Iris pigment epithelial cell (primary cell): ENCODE results near the gene HSPE1.
"Not testable (repeated sequence)": the region's sequence is repeated elsewhere in the genome, so short reads cannot be mapped to it uniquely, and the experiment has no call there.

Experiments used
- DNase-seq: peaks from one replicate; pipeline ENCODE4 v3.0.0-alpha.2; 2011; ENCODE audit warnings: low read depth

The HSPE1 gene

DNA sequence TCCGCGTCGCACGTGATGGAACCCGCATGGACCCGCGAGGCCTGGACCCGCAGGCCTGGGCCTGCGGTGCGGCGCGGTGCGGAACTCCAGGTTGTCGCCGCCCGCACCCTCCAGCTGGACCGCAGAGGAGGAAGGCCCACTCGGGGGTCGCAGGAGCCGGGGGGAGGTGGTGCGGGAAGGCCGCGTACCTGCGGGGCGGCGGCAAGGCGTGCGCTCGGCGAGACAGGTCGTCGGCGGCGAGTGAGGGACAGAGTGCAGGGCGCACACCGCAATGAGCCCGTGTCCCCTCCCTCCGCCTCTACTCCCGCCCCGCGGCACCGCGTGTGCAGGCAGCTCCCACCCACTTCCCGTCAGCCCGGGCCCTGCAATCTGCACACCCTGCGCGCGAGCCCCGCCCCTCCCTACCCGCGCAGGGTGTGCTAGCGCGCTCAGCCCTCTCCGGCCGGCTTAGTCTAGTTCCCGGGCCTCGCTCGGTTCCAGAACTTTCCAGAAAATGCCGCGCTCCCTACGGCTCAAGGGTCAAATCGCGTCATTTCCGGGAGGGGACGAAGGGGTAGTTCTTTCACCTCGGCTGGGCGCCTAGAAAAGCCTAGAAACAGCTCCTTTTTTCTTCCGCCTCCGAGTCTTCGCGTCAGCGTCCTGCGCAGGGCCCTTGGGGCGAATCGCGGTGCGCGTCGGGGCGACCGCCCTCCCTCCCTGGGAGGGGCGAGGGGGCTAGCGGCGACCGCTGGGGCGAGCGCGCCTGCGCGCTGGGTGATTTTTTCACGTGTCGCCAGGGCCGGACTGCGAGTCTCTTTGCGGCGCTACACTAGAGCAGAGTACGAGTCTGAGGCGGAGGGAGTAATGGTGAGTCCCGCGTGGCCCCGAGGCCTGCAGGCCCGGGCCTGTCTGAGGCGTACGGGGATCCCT is at the start of gene HSPE1, which contains the start of gene HSPD1:
Gene HSPE1 (plus strand): TSS at position 786 of the 909 bp plus-strand sequence. CDS start 58 bp downstream, at position 844.
Gene HSPD1 (minus strand): TSS at position 247 of the 909 bp plus-strand sequence. CDS start 992 bp downstream, outside the sequence.
- peak; percentile 99 for DNase-seq

GRCh38 chr2:197450465-197450864 is 49.7 kb upstream of the HSPE1 start:
- DNase-seq: no peak

DNA sequence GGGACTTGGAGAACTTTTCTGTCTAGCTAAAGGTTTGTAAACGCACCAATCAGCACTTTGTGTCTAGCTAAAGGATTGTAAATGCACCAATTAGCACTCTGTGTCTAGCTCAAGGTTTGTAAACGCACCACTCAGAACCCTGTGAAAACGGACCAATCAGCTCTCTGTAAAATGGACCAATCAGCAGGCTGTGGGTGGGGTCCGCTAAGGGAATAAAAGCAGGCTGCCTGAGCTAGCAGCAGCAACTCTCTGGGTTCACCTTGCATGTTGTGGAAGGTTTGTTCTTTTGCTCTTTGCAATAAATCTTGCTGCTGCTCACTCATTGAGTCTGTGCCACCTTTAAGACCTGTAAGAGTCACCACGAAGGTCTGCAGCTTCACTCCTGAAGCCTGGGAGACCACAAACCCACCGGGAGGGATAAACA is 49.2 kb upstream of the HSPE1 start:
- DNase-seq: not testable (repeated sequence)

GRCh38 chr2:197452754-197453122 is 47.4 kb upstream of the HSPE1 start:
- no peak for DNase-seq

DNA sequence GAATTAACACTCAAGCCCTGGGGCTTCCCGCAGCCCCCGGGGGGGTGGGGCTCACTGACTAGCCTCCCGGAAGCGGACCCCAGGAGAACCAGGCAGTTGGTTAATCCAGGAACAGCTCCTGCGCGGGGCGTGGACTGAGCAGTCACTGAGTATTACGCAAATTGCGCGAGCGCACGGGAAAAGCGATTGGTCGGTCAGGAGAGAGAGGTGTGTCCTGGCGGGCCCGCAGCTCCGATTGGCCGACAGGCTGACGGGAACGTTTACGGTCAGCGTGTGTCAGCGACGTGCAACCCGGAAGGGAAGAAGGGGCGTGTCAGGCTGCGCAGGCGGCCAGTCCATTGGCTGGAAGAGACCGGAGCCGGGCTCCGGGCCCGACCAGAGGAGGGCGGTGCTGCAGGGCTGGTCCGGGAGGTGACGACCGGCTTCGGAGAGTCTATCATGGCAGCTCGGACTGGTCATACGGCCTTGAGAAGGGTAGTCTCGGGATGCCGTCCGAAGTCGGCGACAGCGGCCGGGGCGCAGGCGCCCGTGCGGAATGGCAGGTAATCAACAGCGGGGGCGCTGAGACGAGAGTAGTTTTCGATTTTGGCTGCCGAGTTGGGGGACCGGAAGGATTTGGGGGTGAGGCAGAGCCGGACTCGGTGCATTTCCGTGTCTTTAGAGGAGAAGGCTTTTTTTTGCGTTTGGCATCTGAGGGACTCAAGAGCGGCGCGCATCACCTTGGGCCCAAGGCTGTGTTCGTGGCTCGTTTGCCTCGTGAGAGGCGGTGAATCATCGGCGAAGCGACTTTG is 46.9 kb upstream of the HSPE1 start, which contains the start of gene COQ10B:
Gene COQ10B (plus strand): TSS at position 430 of the 791 bp plus-strand sequence. CDS start 9 bp downstream, at position 439.
- DNase-seq: peak; percentile 100

GRCh38 chr2:197453914-197454398 is 46.2 kb upstream of the HSPE1 start:
- DNase-seq: peak; percentile 96

- no peak for DNase-seq
These were observed 45.3 kb upstream of the HSPE1 start for GRCh38 chr2:197454923-197455322.

DNA sequence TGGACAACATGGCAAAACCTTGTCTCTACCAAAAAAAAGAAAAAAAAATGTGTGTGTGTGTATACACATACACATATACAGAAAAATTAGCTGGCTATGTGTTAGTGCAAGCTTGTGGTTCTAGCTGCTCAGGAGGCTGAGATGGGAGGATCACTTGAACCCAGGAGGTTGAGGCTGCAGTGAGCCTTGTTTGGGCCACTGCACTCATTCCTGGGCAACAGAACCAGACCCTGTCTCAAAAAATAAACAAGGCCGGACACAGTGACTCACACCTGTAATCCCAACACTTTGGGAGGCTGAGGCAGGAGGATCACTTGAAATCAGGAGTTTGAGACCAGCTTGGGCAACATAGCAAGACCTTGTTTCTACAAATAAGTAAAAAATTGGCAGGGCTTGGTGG is 44.8 kb upstream of the HSPE1 start:
- DNase-seq: no peak

DNA sequence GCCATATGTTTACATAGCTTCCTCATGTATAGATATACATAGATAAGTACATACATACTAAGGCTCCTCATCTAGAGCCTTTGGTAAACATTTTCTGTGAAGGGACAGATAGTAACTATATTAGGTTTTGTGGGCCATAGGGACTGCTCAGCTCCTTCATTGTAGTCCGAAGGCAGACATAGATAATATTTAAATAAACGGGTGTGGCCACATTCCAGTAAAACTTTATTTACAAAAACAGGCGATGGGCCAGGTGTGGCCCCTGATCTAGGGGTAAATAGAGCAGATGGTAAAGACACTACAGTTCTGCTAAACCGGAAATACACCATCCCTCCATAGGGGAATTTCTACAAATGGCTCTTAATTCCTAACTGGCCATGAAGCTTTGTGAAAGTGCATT is 39.5 kb upstream of the HSPE1 start:
- DNase-seq: no peak

DNA sequence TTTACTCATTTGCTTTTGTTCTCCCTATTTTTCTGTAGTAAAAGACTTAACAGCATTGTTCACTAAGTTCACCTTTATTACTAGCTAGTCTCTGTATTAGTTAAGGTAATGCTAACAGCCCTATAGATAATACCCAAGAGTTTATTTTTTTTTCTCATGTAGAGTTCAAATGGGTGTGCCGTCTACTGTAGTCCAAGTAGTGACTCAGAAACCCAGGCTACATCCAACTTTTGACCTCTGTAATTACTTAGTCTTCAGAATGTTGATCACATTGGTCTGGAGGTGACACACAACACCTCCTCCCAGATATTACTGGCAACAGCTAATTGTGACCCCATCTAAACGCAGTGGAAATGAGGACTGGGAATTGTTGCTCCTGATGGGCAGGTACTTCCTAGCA is 39.1 kb upstream of the HSPE1 start:
- DNase-seq: peak; percentile 52

DNA sequence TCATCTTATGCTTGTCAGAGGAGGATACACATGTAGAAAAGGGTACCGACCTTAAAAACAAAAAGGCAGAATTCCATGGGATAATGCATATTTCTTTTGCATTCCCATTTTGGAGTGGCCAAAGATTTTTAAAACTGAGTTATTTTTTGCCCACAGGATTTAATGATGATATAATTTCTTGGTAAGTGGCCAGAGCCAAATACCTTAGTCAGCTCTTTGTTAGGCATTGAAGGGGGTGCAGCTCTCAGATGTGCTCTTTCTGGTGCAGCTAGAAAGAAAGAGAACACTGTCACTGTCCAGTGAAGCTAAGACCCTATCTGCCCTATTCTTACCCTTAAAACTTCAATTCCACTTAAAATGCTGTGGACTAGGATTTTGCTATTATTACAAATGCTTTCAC is 36.0 kb upstream of the HSPE1 start:
- DNase-seq: peak; percentile 43

- DNase-seq: no peak
These were observed 28.0 kb upstream of the HSPE1 start for GRCh38 chr2:197472166-197472565.

DNA sequence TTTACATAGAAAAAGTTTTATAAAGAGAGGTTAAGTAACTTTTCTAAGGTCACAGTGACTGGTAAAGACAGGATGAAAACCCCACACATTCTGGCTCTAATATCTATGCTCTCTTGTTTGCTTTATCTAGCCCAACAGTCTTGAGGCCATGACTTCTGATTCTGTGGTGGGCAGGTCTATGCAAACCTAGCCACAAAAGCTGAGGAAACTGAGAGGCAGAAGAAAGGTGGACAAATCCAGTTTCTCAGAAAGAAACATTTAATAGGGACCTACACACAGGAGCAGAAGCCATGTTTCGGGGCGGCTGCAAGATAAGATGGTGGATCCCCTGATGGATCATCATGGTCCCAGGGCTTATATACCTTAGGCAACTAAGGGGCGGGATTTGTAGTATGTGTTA is 22.4 kb upstream of the HSPE1 start:
- no peak for DNase-seq

GRCh38 chr2:197480165-197481036 is 19.8 kb upstream of the HSPE1 start:
- DNase-seq: no peak

- DNase-seq: not testable (repeated sequence)
These were observed 15.9 kb upstream of the HSPE1 start for GRCh38 chr2:197484248-197484647.

GRCh38 chr2:197486175-197486574 is 14.0 kb upstream of the HSPE1 start:
- DNase-seq: no peak

- no peak for DNase-seq
These were observed 12.8 kb upstream of the HSPE1 start for GRCh38 chr2:197487385-197487784.

DNA sequence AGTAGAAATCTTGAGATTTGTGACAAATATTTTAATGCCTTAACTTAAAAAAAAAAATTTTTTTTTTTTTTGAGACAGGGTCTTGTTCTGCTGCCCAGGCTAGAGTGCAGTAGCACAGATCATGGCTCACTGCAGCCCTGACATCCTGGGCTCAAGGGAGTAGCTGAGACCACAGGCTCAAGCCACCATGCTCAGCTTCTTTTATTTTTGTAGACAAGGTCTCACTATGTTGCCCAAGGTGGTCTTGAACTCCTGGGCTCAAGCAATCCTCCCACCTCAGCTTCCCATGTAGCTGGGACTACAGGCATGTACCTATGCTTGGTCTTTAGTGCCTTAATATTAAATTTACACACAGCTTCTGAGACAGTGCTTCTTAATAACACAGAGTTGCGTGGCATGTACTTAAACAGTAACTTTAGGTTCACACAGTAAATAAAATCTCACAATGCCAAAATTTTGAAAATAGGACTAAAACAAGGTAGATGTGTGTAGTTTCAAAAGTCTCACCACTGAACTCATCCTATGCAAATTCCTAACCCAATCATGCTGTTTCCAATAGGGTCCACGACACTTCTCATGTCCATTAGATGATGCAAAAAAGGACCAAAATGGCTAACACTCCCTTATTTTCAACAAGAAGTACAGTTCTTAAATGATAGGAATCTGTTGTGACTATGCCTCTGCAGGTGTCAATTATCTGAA is 4.6 kb upstream of the HSPE1 start:
- no peak for DNase-seq

- no peak for DNase-seq
These were observed 3.5 kb upstream of the HSPE1 start for GRCh38 chr2:197496695-197497094.

- no peak for DNase-seq
These were observed 2.9 kb upstream of the HSPE1 start for GRCh38 chr2:197497326-197497725.
